Thoracic aorta (tissue), 2 donors: ENCODE results near the gene CRYBG1. TPM values are rescaled to one million over a fixed set of nuclear protein-coding genes. Genes with fewer than 3 reads are reported as not detected.

ENCODE experiments used
- ATAC-seq: fragments of 150-250 bp; one replicate; pipeline ENCODE4 v1.8.0; 2017; ENCODE audit warnings: low read depth; ENCODE audit not compliant: insufficient number of reproducible peaks, low FRiP score
- DNase-seq: peaks from one replicate; pipeline ENCODE4 v3.0.0-alpha.2; 2020; ENCODE audit warnings: low spot score
- H3K27ac ChIP-seq, 2 donors: fragments of 200-600 bp; sonication (generic); 1 replicate in 1 of 2; 2 replicates in 1 of 2; pipeline ENCODE4 v1.5.1; 2016; ENCODE audit warnings: mild to moderate bottlenecking in 2 of 2, moderate library complexity in 2 of 2
- H3K27me3 ChIP-seq: fragments of 200-600 bp; sonication (generic); replicated peaks from 2 replicates; pipeline ENCODE4 v1.6.0; 2016; ENCODE audit warnings: mild to moderate bottlenecking; ENCODE audit not compliant: insufficient read depth
- H3K36me3 ChIP-seq: fragments of 200-600 bp; sonication (generic); one replicate; pipeline ENCODE4 v1.5.1; 2016
- H3K4me1 ChIP-seq, 2 donors: fragments of 200-600 bp; sonication (generic); 1 replicate in 1 of 2; 2 replicates in 1 of 2; pipeline versions ENCODE4 v1.5.1 to v1.6.0; 2016; ENCODE audit warnings: low read depth in 2 of 2, mild to moderate bottlenecking in 1 of 2; ENCODE audit not compliant: control insufficient read depth in 1 of 2
- H3K4me3 ChIP-seq: fragments of 200-600 bp; sonication (generic); 2 replicates; pipeline ENCODE4 v1.5.1; 2016; ENCODE audit warnings: mild to moderate bottlenecking
- H3K9me3 ChIP-seq: fragments of 200-600 bp; sonication (generic); 2 replicates; pipeline ENCODE4 v1.5.1; 2016
- CTCF ChIP-seq: fragments of 200-600 bp; sonication (generic); IDR thresholded peaks from one replicate; pipeline ENCODE4 v1.5.1; 2019; ENCODE audit warnings: antibody characterized with exemption
- total RNA-seq, 2 donors: library from RNA; depleted of rRNA; stranded (reverse); fragments of >200 nt; gene quantifications; one replicate each; pipeline versions ENCODE4 v1.1.0 to v1.2.3, GENCODE V29; 2016

The CRYBG1 gene
- total RNA-seq, 2 donors from 2014 or later: 3.2 to 7.2 TPM

- Histone ChIP-seq H3K36me3 (no peaks in the 10 kb centered on the region), H3K9me3 (no peaks in the 10 kb centered on the region), H3K4me3 (peak overlapping the region; percentile 62), H3K4me1 (peaks cover 11 to 13% of the 10 kb centered on the region in 2 donors), H3K27ac (no peak overlapping the region), H3K27me3 (no peaks in the 10 kb centered on the region)
- DNase-seq: no peak
- ATAC-seq: no peak
- no peak for TF ChIP-seq CTCF
Measured at GRCh38 chr6:106360989-106361430, 493 bp downstream of the CRYBG1 start.

- ATAC-seq (no peak), DNase-seq (no peak)
- no peak overlapping the region for H3K27ac ChIP-seq
- H3K36me3 ChIP-seq: no peaks in the 10 kb centered on the region
- peaks cover 11 to 13% of the 10 kb centered on the region in 2 donors for H3K4me1 ChIP-seq
- H3K27me3 ChIP-seq: no peaks in the 10 kb centered on the region
- no peak for TF ChIP-seq CTCF
- H3K9me3 ChIP-seq: no peaks in the 10 kb centered on the region
- H3K4me3 ChIP-seq: no peak overlapping the region
Measured at GRCh38 chr6:106363401-106364138, 3.1 kb downstream of the CRYBG1 start.

GRCh38 chr6:106369739-106370138 lies 9.2 kb downstream of the CRYBG1 start:
- no peaks in the 10 kb centered on the region for H3K36me3 ChIP-seq
- H3K27me3 ChIP-seq: no peaks in the 10 kb centered on the region
- H3K4me3 ChIP-seq: no peak overlapping the region
- no peaks in the 10 kb centered on the region for H3K9me3 ChIP-seq
- no peaks in the 10 kb centered on the region for H3K4me1 ChIP-seq
- TF ChIP-seq CTCF: no peak
- DNase-seq (no peak), ATAC-seq (no peak)
- H3K27ac ChIP-seq: no peak overlapping the region

GRCh38 chr6:106370639-106371038 lies 10.1 kb downstream of the CRYBG1 start:
- no peak overlapping the region for H3K4me3 ChIP-seq
- DNase-seq (no peak), ATAC-seq (no peak)
- no peaks in the 10 kb centered on the region for H3K9me3 ChIP-seq
- no peaks in the 10 kb centered on the region for H3K27me3 ChIP-seq
- no peak for TF ChIP-seq CTCF
- H3K4me1 ChIP-seq: no peaks in the 10 kb centered on the region
- no peak overlapping the region for H3K27ac ChIP-seq
- no peaks in the 10 kb centered on the region for H3K36me3 ChIP-seq

GRCh38 chr6:106372838-106373501 lies 12.5 kb downstream of the CRYBG1 start:
- Histone ChIP-seq H3K4me3 (no peak overlapping the region), H3K9me3 (no peaks in the 10 kb centered on the region), H3K4me1 (no peaks in the 10 kb centered on the region), H3K27ac (no peak overlapping the region), H3K27me3 (no peaks in the 10 kb centered on the region), H3K36me3 (no peaks in the 10 kb centered on the region)
- DNase-seq: no peak
- TF ChIP-seq CTCF: no peak
- no peak for ATAC-seq
